ENCODE data around the gene ADRA2C.
"Not testable (repeated sequence)": the region's sequence is repeated elsewhere in the genome, so short reads cannot be mapped to it uniquely, and the experiment has no call there.

The ADRA2C gene

DNA sequence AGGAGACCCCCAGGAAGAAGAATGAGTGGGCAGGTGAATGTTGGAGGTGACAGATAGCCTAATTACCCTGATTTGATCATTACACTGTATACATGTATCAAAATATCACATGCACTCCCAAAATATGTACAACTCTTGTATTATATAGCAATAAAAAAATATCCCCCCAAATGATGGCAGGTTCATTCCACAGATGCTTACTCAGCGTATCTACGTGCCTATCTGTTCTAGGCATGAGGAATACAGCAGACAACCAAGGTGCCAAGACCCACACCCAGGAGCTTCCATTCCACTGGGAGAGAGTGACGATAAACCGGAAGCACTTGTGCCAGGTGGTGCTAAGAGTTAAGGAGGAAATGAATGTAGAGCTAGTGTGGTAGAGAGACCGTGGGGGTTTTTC is 42.4 kb downstream of the ADRA2C start:
- Histone ChIP-seq H3K36me3 (ENCODE audit: control insufficient read depth, insufficient read depth, low read length) (no peaks in the 10 kb centered on the region), H3K27ac (ENCODE audit: low read depth, low read length) (no peak overlapping the region), H3K4me3 (ENCODE audit: low read depth, low read length) (no peak overlapping the region), H3K9ac (ENCODE audit: low read depth, low read length) (no peak overlapping the region), H3K27me3 (ENCODE audit: control insufficient read depth, insufficient read depth, low read length) (peaks cover 3% of the 10 kb centered on the region; the same call in 1 of the 2 replicates), H3K9me3 (ENCODE audit: control insufficient read depth, insufficient read depth, low read length) (no peaks in the 10 kb centered on the region), H3K4me1 (ENCODE audit: control insufficient read depth, insufficient read depth, low read length) (peaks cover 15% of the 10 kb centered on the region)

DNA sequence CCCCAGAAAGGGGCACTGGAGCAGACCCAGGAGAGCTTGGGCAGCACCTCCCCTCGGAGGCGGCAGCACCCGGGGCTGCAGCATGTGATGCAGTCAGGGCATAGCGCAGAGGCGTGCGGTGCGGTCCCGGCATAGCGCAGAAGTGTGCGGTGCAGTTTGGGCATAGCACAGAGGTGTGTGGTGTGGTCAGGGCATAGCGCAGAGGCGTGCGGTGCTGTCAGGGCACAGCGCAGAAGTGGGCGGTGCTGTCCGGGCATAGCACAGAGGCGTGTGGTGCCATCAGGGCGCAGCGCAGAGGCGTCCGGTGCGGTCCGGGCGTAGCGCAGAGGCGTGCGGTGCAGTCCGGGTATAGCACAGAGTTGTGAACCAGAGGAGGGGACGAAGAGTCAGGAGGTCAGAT is 42.8 kb downstream of the ADRA2C start:
- H3K27ac ChIP-seq (ENCODE audit: low read depth, low read length): no peak overlapping the region
- no peak overlapping the region for H3K4me3 ChIP-seq (ENCODE audit: low read depth, low read length)
- no peak overlapping the region for H3K9ac ChIP-seq (ENCODE audit: low read depth, low read length)
- peaks cover 15% of the 10 kb centered on the region for H3K4me1 ChIP-seq (ENCODE audit: control insufficient read depth, insufficient read depth, low read length)
- H3K36me3 ChIP-seq (ENCODE audit: control insufficient read depth, insufficient read depth, low read length): no peaks in the 10 kb centered on the region
- peaks cover 3% of the 10 kb centered on the region; the same call in 1 of the 2 replicates for H3K27me3 ChIP-seq (ENCODE audit: control insufficient read depth, insufficient read depth, low read length)
- no peaks in the 10 kb centered on the region for H3K9me3 ChIP-seq (ENCODE audit: control insufficient read depth, insufficient read depth, low read length)

DNA sequence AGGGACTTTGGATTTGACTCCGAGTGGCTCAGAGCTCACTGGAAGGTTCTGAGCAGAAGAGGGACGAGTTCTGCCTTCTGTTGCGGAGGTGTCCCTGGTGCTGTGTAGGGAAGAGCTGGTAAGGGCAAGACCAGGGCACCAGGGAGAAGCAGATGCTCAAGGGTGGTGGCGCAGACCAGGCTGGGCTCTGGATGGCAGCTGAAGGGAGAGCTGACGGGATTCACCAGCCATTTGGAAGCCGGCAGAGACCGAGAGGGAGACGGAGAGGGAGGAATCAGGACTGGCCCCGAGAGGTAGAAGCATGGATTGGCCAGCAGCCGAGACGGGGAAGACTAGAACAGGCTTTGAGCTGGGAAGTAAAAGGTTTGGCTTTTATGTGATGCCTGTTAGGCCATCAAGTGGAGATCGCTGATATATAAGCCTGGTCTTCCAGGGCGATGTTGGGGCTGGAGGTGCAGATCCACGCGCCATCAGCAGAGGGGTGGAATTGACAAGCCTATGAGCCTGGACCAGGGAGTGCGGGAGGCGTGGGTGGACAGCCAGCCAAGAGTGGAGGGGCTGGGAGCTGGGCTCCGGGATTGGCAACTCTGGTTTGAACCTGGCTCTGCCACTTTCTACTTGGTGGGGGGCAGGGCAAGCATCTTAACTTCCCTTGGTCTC is 43.4 kb downstream of the ADRA2C start:
- Histone ChIP-seq H3K27ac (ENCODE audit: low read depth, low read length) (no peak overlapping the region), H3K4me1 (ENCODE audit: control insufficient read depth, insufficient read depth, low read length) (peaks cover 15% of the 10 kb centered on the region), H3K36me3 (ENCODE audit: control insufficient read depth, insufficient read depth, low read length) (no peaks in the 10 kb centered on the region), H3K27me3 (ENCODE audit: control insufficient read depth, insufficient read depth, low read length) (peaks cover 3% of the 10 kb centered on the region; the same call in 1 of the 2 replicates), H3K9me3 (ENCODE audit: control insufficient read depth, insufficient read depth, low read length) (no peaks in the 10 kb centered on the region), H3K9ac (ENCODE audit: low read depth, low read length) (no peak overlapping the region), H3K4me3 (ENCODE audit: low read depth, low read length) (no peak overlapping the region)

DNA sequence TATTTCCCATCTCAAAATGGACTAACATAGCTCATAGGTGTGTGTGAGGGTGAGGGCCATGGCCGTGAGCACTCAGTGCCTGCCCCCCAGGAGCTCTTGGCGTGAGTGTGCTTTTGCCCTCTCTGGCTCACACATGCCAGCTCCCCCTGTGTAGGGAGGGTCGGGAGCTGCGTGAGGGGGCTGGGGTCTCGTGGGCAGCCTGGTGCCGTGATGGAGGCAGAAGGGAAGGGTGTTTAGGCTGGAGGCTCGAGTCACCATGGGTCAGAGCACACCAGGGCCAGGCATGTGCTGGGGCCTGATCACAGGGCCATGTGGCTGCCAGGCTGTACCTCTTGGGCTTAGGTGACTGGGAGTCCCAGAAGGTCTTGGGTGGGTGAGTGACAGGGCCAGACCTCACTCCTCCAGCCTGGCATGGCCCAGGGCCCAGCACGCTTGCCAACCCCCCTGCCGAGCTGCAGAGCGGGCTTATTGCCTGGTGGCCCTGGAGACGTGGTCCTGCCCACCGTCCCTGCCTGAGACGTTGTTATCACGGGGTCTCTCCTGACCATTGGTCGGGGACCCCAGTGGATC is 44.0 kb downstream of the ADRA2C start:
- Histone ChIP-seq H3K27me3 (ENCODE audit: control insufficient read depth, insufficient read depth, low read length) (peaks cover 3% of the 10 kb centered on the region; the same call in 1 of the 2 replicates), H3K4me1 (ENCODE audit: control insufficient read depth, insufficient read depth, low read length) (peaks cover 15% of the 10 kb centered on the region), H3K27ac (ENCODE audit: low read depth, low read length) (no peak overlapping the region), H3K36me3 (ENCODE audit: control insufficient read depth, insufficient read depth, low read length) (no peaks in the 10 kb centered on the region), H3K9ac (ENCODE audit: low read depth, low read length) (no peak overlapping the region), H3K4me3 (ENCODE audit: low read depth, low read length) (no peak overlapping the region), H3K9me3 (ENCODE audit: control insufficient read depth, insufficient read depth, low read length) (no peaks in the 10 kb centered on the region)

DNA sequence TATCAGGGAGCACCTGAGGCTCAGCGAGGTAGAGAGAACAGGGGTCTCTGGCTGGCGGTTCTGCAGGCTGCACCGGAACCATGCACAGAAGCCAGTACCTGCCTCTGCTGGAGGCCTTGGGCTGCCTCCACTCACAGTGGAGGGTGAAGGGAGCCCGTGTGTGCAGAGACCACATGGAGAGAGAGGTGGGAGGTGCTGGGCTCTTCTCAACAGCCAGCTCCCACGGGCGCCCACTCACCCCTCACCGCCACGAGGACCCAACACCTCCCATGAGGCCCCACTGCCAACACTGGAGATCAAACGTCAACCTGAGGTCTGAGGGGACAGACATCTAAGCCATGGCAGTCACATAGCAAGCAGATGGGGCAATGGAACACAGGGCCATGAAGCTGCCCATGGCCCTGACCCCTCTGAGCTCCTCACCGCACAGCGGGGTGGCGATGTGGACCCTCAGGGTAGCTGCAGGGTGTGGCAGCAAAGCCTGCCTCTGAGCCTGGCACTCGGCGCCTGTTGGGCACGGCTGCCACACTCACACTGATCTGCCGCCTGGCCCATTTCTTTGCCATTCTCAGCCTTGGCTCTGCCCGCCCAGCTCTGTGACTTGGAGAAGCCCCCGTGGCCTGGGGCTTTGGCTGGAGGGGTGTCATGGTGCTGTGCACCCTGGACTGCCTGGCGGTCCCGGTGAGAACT is 44.8 kb downstream of the ADRA2C start:
- H3K27me3 ChIP-seq (ENCODE audit: control insufficient read depth, insufficient read depth, low read length): peaks cover 3% of the 10 kb centered on the region; the same call in 1 of the 2 replicates
- no peak overlapping the region for H3K27ac ChIP-seq (ENCODE audit: low read depth, low read length)
- H3K9me3 ChIP-seq (ENCODE audit: control insufficient read depth, insufficient read depth, low read length): no peaks in the 10 kb centered on the region
- no peaks in the 10 kb centered on the region for H3K36me3 ChIP-seq (ENCODE audit: control insufficient read depth, insufficient read depth, low read length)
- H3K4me3 ChIP-seq (ENCODE audit: low read depth, low read length): no peak overlapping the region
- H3K9ac ChIP-seq (ENCODE audit: low read depth, low read length): no peak overlapping the region
- H3K4me1 ChIP-seq (ENCODE audit: control insufficient read depth, insufficient read depth, low read length): peaks cover 15% of the 10 kb centered on the region

DNA sequence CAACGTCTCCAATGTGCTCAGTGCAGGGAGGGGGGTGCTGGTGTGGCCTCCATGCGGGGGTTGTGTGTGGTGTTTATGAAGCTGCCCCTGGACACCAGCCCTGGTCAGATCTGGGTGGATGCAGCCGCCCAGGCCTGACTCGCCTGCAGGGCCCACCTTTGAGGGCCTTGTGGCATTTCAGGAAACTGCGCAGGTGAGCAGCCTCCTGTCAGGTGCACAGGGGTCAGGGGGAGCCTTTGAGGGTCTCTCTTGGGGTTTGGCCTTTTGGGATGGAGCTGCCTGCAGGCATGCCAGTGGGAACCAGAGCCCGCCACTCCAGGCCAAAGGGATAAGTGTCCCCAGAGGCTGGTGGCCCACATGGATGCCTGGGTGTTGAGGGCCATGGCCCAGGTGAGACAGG is 45.4 kb downstream of the ADRA2C start:
- H3K36me3 ChIP-seq (ENCODE audit: control insufficient read depth, insufficient read depth, low read length): no peaks in the 10 kb centered on the region
- peaks cover 15% of the 10 kb centered on the region for H3K4me1 ChIP-seq (ENCODE audit: control insufficient read depth, insufficient read depth, low read length)
- no peak overlapping the region for H3K27ac ChIP-seq (ENCODE audit: low read depth, low read length)
- no peak overlapping the region for H3K9ac ChIP-seq (ENCODE audit: low read depth, low read length)
- peaks cover 3% of the 10 kb centered on the region; the same call in 1 of the 2 replicates for H3K27me3 ChIP-seq (ENCODE audit: control insufficient read depth, insufficient read depth, low read length)
- H3K4me3 ChIP-seq (ENCODE audit: low read depth, low read length): no peak overlapping the region
- H3K9me3 ChIP-seq (ENCODE audit: control insufficient read depth, insufficient read depth, low read length): no peaks in the 10 kb centered on the region

DNA sequence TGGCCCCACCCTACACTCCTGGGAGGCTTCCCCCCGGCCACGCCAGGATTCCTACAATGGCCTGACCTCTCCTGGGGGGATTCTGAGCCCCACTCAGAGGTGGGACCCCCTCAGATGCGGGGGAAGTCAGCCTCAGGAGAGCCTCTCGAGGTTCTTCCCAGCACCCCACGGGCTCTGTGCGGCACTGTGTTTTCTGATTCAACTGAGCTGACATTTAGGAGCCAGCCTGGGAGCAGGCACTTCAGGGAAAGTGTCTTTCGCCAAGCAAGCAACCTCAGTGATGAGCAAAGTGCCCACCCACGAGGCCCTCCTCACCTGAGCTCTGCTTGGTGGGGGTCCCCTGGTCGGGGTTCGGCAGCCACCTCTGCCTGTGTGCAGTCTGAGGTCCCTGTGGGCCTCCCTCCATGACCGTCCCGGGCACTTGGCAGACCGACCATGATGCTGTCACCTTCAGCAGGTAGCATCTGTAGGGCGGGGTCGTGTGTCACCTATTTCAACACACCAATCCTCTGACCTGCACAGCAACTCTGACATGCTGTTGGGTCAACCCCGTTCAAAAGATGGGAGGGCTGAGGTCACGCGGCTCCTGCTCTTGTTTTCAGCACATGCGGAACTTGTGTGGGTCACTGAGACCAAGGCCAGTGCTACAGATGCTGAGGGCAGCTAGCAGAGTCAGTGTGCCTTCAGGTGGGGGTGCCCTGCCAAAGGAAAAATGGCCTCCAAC is 46.2 kb downstream of the ADRA2C start:
- Histone ChIP-seq H3K9me3 (ENCODE audit: control insufficient read depth, insufficient read depth, low read length) (no peaks in the 10 kb centered on the region), H3K9ac (ENCODE audit: low read depth, low read length) (no peak overlapping the region), H3K27me3 (ENCODE audit: control insufficient read depth, insufficient read depth, low read length) (0 out of 2 replicates have a peak, but pooled peaks cover 3% of the 10 kb centered on the region), H3K27ac (ENCODE audit: low read depth, low read length) (no peak overlapping the region), H3K4me3 (ENCODE audit: low read depth, low read length) (no peak overlapping the region), H3K36me3 (ENCODE audit: control insufficient read depth, insufficient read depth, low read length) (no peaks in the 10 kb centered on the region), H3K4me1 (ENCODE audit: control insufficient read depth, insufficient read depth, low read length) (peaks cover 14% of the 10 kb centered on the region)

DNA sequence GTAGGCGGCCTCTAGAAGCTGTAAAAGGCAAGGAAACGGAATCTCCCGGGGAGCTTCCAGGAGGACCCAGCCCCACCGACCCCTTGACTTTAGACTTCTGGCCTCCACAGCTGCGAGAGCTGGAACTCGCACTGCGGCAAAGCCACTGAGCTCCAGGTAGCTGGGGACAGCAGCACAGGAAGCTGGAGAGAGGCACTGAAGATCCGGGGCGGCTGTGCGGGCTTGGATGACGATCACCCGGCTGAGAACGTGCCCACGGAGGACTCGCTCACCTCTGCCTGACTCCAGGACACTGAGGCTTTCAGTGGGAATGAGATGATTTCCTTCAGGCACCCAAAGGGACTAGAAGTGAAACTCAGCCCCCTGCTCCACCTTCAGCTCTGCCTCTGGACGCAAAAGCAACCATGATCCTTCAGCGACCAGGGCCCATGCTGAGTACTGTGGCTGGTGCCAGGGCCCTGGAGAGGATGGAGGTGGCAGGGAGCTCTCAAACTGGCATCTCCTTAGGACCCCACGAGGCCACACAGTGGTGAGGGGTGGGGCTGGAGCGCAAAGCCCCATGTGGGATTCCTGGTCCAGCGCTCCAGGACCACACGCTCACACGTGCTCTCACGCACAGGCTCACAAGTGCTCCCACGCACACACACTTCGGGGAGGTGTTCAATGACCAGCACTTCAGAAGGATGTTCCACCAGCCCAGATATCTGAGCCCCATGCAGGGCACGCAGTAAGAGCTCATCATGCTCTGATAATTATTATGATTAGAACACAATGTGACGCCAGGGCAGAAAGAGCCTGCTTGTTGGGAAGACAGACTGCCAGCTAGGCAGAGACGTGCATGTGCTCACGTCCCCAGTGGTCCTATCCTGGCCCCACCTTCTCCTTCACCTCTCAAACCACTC is 47.2 kb downstream of the ADRA2C start:
- Histone ChIP-seq H3K27ac (ENCODE audit: low read depth, low read length) (no peak overlapping the region), H3K36me3 (ENCODE audit: control insufficient read depth, insufficient read depth, low read length) (no peaks in the 10 kb centered on the region), H3K9ac (ENCODE audit: low read depth, low read length) (no peak overlapping the region), H3K4me3 (ENCODE audit: low read depth, low read length) (no peak overlapping the region), H3K9me3 (ENCODE audit: control insufficient read depth, insufficient read depth, low read length) (no peaks in the 10 kb centered on the region), H3K4me1 (ENCODE audit: control insufficient read depth, insufficient read depth, low read length) (peaks cover 3% of the 10 kb centered on the region; the same call in 1 of the 2 replicates), H3K27me3 (ENCODE audit: control insufficient read depth, insufficient read depth, low read length) (0 out of 2 replicates have a peak, but pooled peaks cover 3% of the 10 kb centered on the region)

DNA sequence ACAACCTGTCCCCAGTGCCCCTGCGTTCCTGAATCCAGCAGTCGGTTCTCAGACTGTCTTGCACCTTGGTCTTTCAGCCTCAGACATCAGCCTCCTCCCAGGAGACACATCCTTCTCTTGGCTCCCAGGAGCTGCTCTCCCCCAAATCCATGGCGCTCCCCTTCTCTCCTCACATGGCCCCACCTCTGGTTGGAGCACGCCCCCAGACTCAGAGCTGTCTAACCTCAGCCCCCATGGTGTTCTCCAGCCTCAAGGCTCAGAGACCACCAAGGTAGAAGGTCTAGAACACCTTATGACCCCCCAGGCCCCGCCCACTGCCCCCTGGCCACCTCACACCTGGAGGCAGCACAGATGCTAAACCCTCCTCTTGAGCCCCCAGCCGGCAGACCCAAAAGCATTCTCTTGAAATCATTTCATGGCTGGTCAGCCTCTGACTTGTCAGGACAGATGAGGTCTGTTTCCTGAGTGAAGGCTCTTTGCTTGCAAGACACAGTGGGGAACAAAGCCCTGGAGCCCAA is 47.9 kb downstream of the ADRA2C start:
- H3K9ac ChIP-seq (ENCODE audit: low read depth, low read length): no peak overlapping the region
- no peak overlapping the region for H3K27ac ChIP-seq (ENCODE audit: low read depth, low read length)

DNA sequence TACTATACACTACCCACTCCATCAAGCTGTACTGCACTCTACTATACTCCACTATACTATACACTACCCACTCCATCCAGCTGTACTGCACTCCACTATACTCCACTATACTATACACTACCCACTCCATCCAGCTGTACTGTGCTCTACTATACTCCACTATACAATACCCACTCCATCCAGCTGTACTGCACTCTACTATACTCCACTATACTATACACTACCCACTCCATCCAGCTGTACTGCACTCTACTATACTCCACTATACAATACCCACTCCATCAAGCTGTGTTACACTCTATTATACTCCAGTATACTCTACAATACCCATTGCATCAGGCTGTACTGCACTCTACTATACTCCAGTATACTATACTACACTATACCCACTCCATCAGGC is 48.7 kb downstream of the ADRA2C start:
- not testable (repeated sequence) for H3K36me3 ChIP-seq (ENCODE audit: control insufficient read depth, insufficient read depth, low read length); H3K9me3 ChIP-seq (ENCODE audit: control insufficient read depth, insufficient read depth, low read length); H3K4me1 ChIP-seq (ENCODE audit: control insufficient read depth, insufficient read depth, low read length); H3K4me3 ChIP-seq (ENCODE audit: low read depth, low read length); H3K9ac ChIP-seq (ENCODE audit: low read depth, low read length); H3K27ac ChIP-seq (ENCODE audit: low read depth, low read length); H3K27me3 ChIP-seq (ENCODE audit: control insufficient read depth, insufficient read depth, low read length)

More for the DNA sequence above, 47.9 kb downstream of the ADRA2C start:
- Histone ChIP-seq H3K9me3 (ENCODE audit: control insufficient read depth, insufficient read depth, low read length) (no peaks in the 10 kb centered on the region), H3K27me3 (ENCODE audit: control insufficient read depth, insufficient read depth, low read length) (no peaks in the 10 kb centered on the region), H3K4me1 (ENCODE audit: control insufficient read depth, insufficient read depth, low read length) (no peaks in the 10 kb centered on the region), H3K4me3 (ENCODE audit: low read depth, low read length) (no peak overlapping the region), H3K36me3 (ENCODE audit: control insufficient read depth, insufficient read depth, low read length) (no peaks in the 10 kb centered on the region)
